Gastrocnemius medialis (tissue), 4 donors: ENCODE data around the gene ITPKB. TPM values are rescaled to one million over a fixed set of nuclear protein-coding genes. Genes with fewer than 3 reads are reported as not detected.

Experiments used
- ATAC-seq, 2 donors: fragments of 150-250 bp; one replicate each; pipeline ENCODE4 v1.9.1; 2016
- DNase-seq, 2 donors: peaks; one replicate each; pipeline ENCODE4 v3.0.0-alpha.2; 2019
- H3K27ac ChIP-seq, 4 donors: fragments of 200-600 bp; sonication (generic); 1 replicate in 1 of 4; 2 replicates in 3 of 4; pipeline ENCODE4 v1.5.1; 2016 to 2018; ENCODE audit warnings: mild to moderate bottlenecking in 2 of 4, moderate library complexity in 1 of 4
- H3K27me3 ChIP-seq, 3 donors: fragments of 200-600 bp; sonication (generic) in 2 of 3; 1 replicate in 1 of 3; 2 replicates in 2 of 3; pipeline versions ENCODE4 v1.5.1 to v1.6.0; 2016 to 2019; ENCODE audit warnings: mild to moderate bottlenecking in 1 of 3, moderate library complexity in 1 of 3
- H3K36me3 ChIP-seq, 2 donors: fragments of 200-600 bp; sonication (generic) in 1 of 2; one replicate each; pipeline ENCODE4 v1.5.1; 2017 to 2018
- H3K4me1 ChIP-seq, 2 donors: fragments of 200-600 bp; sonication (generic) in 1 of 2; one replicate each; pipeline ENCODE4 v1.5.1; 2016 to 2017; ENCODE audit warnings: mild to moderate bottlenecking in 2 of 2
- H3K4me3 ChIP-seq, 4 donors: fragments of 200-600 bp; sonication (generic) in 3 of 4; 1 replicate in 1 of 4; 2 replicates in 3 of 4; pipeline ENCODE4 v1.5.1; 2016 to 2019; ENCODE audit warnings: mild to moderate bottlenecking in 2 of 4
- H3K9me3 ChIP-seq, 3 donors: fragments of 200-600 bp; sonication (generic) in 2 of 3; 1 replicate in 1 of 3; 2 replicates in 2 of 3; pipeline ENCODE4 v1.5.1; 2016 to 2019
- CTCF ChIP-seq, 5 experiments: fragments of 450-650 bp in 3 of 5; fragments of 200-600 bp in 2 of 5; sonication (generic) in 2 of 5; IDR thresholded peaks in 4 of 5; conservative IDR thresholded peaks in 1 of 5; 1 replicate in 4 of 5; 2 replicates in 1 of 5; pipeline ENCODE4 v1.5.1; 2016 to 2019; ENCODE audit warnings: antibody characterized with exemption in 5 of 5, mild to moderate bottlenecking in 3 of 5, moderate library complexity in 3 of 5
- POLR2A ChIP-seq, 2 donors: fragments of 450-650 bp; IDR thresholded peaks; one replicate each; pipeline ENCODE4 v1.6.1; 2017; ENCODE audit warnings: antibody characterized with exemption in 2 of 2, mild to moderate bottlenecking in 2 of 2, moderate library complexity in 2 of 2
- in situ Hi-C, 4 donors: fragments of 200-750 bp; cut with MboI; loops; one replicate each; pipeline versions ENCODE4 v1.15.0 to v1.8.0; 2017; ENCODE audit warnings: low sequenced_read_pairs in 4 of 4
- intact Hi-C: fragments of 100-400 bp; cut with DNase I; formaldehyde crosslinking; loops from one replicate; pipeline ENCODE4 v1.15.1; 2023; ENCODE audit warnings: low total_unique reads
- total RNA-seq, 4 donors: library from RNA; depleted of rRNA; stranded (reverse); fragments of >200 nt; gene quantifications; one replicate each; pipeline versions ENCODE4 v1.1.0 to v1.2.3, GENCODE V29; 2016

ITPKB gene
- total RNA-seq, 4 donors from 2014 or later = 7.1 to 13.9 (median 7.8) TPM

- Histone ChIP-seq H3K27ac (no peak overlapping the region), H3K36me3 (no peaks in the 10 kb centered on the region), H3K4me1 (peaks cover 17 to 21% of the 10 kb centered on the region in 2 donors), H3K27me3 (no peaks in the 10 kb centered on the region), H3K4me3 (no peak overlapping the region), H3K9me3 (no peaks in the 10 kb centered on the region)
- DNase-seq = no peak
- intact Hi-C loops (no loop called here), in situ Hi-C loops (no loop called here)
- ATAC-seq = no peak
- TF ChIP-seq POLR2A (IDR thresholded peaks at IDR 0.05) (no peak), CTCF (IDR thresholded peaks at IDR 0.05 in 4 of 5, conservative IDR thresholded peaks at IDR 0.05 in 1 of 5) (no peak)
These were observed 19.3 kb downstream of the ITPKB start for GRCh38 chr1:226719596-226720387.

- in situ Hi-C loops = no loop called here
- no peaks in the 10 kb centered on the region for H3K36me3 ChIP-seq
- peak in 1 of 2 donors; percentile 27 for ATAC-seq
- H3K9me3 ChIP-seq = no peaks in the 10 kb centered on the region
- peak overlapping the region; percentile 13 to 43 (median 36) for H3K27ac ChIP-seq
- no peak overlapping the region for H3K4me3 ChIP-seq
- H3K27me3 ChIP-seq = no peaks in the 10 kb centered on the region
- H3K4me1 ChIP-seq = peaks cover 8 to 21% of the 10 kb centered on the region in 2 donors
- intact Hi-C loops = no loop called here
- TF ChIP-seq CTCF (IDR thresholded peaks at IDR 0.05 in 4 of 5, conservative IDR thresholded peaks at IDR 0.05 in 1 of 5) = no peak
- TF ChIP-seq POLR2A (IDR thresholded peaks at IDR 0.05) = no peak
- no peak for DNase-seq
These were observed 21.7 kb downstream of the ITPKB start for GRCh38 chr1:226717256-226717909.

GRCh38 chr1:226716577-226716976, 22.5 kb downstream of the ITPKB start:
- DNase-seq (no peak), ATAC-seq (no peak)
- in situ Hi-C loops (no loop called here), intact Hi-C loops (no loop called here)
- H3K9me3 ChIP-seq = no peaks in the 10 kb centered on the region
- no peaks in the 10 kb centered on the region for H3K27me3 ChIP-seq
- peak overlapping the region in 1 of 4 donors; percentile 43 for H3K27ac ChIP-seq
- no peaks in the 10 kb centered on the region for H3K36me3 ChIP-seq
- no peak for TF ChIP-seq POLR2A (IDR thresholded peaks at IDR 0.05)
- TF ChIP-seq CTCF (IDR thresholded peaks at IDR 0.05 in 4 of 5, conservative IDR thresholded peaks at IDR 0.05 in 1 of 5) = no peak
- peaks cover 8 to 21% of the 10 kb centered on the region in 2 donors for H3K4me1 ChIP-seq
- H3K4me3 ChIP-seq = no peak overlapping the region

- intact Hi-C loops = no loop called here
These were observed 24.9 kb downstream of the ITPKB start for GRCh38 chr1:226714148-226714547.

More at GRCh38 chr1:226714148-226714547, 24.9 kb downstream of the ITPKB start:
- Histone ChIP-seq H3K4me3 (no peak overlapping the region), H3K36me3 (no peaks in the 10 kb centered on the region), H3K4me1 (peaks cover 19 to 39% of the 10 kb centered on the region in 2 donors), H3K27ac (peak overlapping the region in 3 of 4 donors; percentile 14 to 64 (median 29)), H3K27me3 (no peaks in the 10 kb centered on the region), H3K9me3 (no peaks in the 10 kb centered on the region)
- in situ Hi-C loops = no loop called here
- ATAC-seq (no peak), DNase-seq (no peak)
- no peak for TF ChIP-seq CTCF (IDR thresholded peaks at IDR 0.05 in 4 of 5, conservative IDR thresholded peaks at IDR 0.05 in 1 of 5)
- no peak for TF ChIP-seq POLR2A (IDR thresholded peaks at IDR 0.05)
